T-helper 9 cell (primary cell): ENCODE data around the gene MYO3A.
"Not testable (repeated sequence)": the region's sequence is repeated elsewhere in the genome, so short reads cannot be mapped to it uniquely, and the experiment has no call there.

Source experiments
- DNase-seq: peaks from one replicate; pipeline ENCODE4 v3.0.0-alpha.2; 2020

MYO3A gene

GRCh38 chr10:25988583-25988982, 54.6 kb downstream of the MYO3A start:
- no peak for DNase-seq

- no peak for DNase-seq
Measured at GRCh38 chr10:25989951-25990350, 55.9 kb downstream of the MYO3A start.

- no peak for DNase-seq
Measured at GRCh38 chr10:25999295-25999981, 65.4 kb downstream of the MYO3A start.

- no peak for DNase-seq
Measured at GRCh38 chr10:26000971-26001370, 66.9 kb downstream of the MYO3A start.

DNA sequence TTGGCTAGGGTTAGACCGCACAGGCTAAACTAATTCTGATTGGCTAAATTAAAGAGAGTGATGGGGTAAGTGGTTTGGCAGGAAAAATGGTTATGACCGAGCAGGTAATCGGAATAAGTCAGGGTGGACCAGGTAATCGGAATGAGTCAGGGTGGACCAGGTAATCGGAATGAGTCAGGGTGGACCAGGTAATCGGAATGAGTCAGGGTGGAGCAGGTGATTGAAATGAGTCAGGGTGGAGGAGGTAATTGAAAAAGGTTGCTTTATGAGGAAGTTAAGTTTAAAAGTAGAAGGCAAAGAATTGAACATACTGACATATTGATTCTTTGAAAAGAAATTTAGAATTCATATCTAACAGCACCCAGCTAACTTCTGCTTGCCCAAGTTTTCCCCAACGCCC, 68.4 kb downstream of the MYO3A start:
- DNase-seq = not testable (repeated sequence)

GRCh38 chr10:26015092-26015491, 81.1 kb downstream of the MYO3A start:
- no peak for DNase-seq

DNA sequence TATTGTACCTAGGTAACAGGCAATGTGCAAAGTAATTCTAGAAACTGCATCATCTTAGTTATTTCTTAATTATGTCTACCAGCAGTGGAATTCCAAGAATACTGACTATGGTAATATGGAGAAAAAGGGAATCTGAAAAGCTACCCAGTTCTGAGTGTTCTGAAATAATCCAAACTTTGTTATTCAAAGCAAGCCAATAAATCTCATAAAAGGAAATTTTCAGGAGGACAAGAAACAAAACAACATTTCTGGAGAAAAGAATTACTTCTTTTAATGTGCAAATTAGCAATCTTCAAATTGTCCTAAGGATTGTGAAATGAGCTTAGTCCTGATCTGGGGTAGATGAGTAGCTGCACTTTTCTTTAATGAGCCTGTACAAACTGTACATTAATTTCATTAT, 88.8 kb downstream of the MYO3A start:
- no peak for DNase-seq

GRCh38 chr10:26024303-26024702, 90.3 kb downstream of the MYO3A start:
- no peak for DNase-seq

DNA sequence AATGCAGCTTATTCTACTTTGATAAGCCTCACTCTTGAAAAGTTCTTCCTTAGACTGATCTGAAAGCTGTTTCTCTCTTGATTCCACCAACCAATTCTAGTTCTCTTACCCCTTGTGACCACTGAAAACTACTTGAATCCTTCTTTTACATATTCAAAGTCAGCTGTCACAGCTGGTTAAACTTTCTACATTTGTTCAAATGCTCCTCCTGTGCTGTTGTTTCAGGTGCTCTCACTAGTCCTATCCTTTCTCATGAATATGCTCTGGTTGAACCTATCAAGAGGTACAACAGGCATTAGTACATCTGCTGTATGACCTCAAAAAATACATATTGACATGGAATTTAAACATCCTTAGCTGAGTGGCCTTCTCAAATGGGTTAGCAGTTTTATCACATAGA, 91.5 kb downstream of the MYO3A start:
- DNase-seq = no peak

DNA sequence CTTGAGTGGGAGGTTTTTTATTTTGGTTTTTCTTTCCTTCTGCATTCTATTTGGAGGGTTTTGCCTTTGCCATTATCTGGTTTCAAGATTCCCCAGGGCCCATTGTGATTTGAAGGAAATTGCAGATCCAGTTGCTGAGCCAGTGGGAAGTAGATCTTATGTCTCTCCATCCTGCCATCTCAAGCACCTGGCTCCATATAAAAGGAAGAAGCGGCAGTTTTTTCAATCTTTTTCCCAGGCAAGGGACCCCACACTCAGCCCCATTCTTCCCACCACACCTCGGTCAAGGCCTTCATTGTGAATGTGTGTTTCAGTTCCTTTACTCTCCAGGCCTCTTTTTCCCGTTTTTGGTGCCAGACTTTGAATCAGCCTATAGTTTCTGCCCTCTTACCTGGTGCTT, 95.8 kb downstream of the MYO3A start:
- no peak for DNase-seq

DNA sequence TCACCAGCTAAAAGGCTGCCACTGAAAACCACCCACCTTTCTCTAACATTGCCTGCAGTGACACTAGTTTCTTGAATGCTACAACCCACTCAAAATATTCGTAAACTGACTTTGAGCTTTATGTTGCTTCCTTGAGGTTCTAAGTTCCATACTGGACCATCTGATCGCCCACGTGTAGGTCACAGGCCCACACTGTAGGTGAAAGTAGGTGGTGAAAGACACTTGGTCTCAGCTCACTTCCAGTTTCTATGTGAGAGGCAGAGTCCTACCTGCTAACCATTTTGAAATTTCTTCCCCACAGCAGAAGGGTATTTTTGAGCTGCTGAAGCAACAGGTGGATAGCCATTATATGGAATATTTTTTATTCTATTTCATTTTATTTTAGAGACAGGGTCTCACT, 97.3 kb downstream of the MYO3A start:
- no peak for DNase-seq

DNA sequence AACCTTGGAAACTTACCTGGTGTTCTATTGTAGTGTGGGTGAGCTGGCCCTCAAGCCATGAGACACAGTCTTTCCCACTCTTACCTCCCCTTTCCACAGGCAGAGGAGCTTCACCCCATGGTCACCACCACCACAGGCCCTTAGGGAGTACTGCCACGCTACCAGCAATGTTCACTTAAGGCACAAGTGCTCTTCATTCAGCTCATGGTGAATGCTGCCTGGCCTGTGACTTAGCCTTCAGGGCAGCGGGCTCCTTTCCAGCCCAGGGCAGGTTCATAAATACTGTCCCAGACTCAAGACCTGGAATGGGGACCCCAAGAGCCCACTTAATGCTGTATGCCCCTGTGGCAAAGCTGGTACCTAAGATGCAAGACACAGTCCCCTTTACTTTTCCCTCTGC, 109.4 kb downstream of the MYO3A start:
- DNase-seq = no peak

GRCh38 chr10:26044141-26044749, 110.2 kb downstream of the MYO3A start:
- no peak for DNase-seq

- no peak for DNase-seq
Measured at GRCh38 chr10:26046073-26046700, 112.2 kb downstream of the MYO3A start.

GRCh38 chr10:26048756-26049155, 114.7 kb downstream of the MYO3A start:
- no peak for DNase-seq

GRCh38 chr10:26052326-26052725, 118.3 kb downstream of the MYO3A start:
- DNase-seq = no peak

- DNase-seq = no peak
Measured at GRCh38 chr10:26057466-26057865, 123.4 kb downstream of the MYO3A start.

GRCh38 chr10:26064106-26064505, 130.1 kb downstream of the MYO3A start:
- no peak for DNase-seq

- no peak for DNase-seq
Measured at GRCh38 chr10:26067680-26068079, 133.7 kb downstream of the MYO3A start.

- DNase-seq = not testable (repeated sequence)
Measured at GRCh38 chr10:26080971-26081370, 146.9 kb downstream of the MYO3A start.

DNA sequence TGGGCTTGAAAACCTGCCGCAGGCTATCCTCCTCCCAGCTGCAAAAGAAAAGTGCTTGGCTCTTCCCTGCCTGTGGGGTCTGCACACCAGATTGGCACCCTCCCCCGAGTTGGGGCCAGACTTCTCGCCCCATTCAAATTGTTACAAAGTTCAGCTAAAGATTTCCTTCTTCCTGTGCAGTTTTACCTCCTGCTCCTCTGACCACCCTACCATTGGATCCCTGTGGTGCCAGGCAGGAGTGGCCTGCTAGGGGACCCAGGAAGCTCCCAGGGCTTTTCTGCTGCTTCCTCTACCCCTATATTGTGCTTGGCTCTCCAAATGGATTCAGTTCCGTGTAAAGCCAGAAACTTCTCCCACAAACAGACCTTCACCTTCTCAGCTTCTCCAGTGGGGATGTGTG, 147.4 kb downstream of the MYO3A start:
- DNase-seq = no peak

DNA sequence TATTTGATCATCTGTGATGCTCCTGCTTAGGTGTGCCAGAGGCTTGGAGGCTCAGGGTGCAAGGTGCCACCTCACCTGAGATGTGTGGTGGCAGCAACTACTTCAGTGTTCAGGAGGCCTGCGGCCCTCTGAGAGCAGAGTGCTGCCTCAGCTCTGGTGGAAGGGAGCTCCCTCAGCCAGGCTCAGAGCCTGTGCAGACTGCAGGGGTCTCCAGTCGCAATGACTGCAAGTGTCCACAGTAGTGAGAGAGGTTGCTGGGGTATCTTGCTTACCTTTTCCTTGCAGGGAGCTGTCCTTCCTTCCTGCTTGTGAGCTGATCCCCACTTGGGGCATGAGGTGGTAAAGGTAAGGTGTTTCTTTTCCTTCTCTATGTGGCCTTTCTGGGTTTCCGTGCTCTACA, 151.5 kb downstream of the MYO3A start:
- DNase-seq = no peak

DNA sequence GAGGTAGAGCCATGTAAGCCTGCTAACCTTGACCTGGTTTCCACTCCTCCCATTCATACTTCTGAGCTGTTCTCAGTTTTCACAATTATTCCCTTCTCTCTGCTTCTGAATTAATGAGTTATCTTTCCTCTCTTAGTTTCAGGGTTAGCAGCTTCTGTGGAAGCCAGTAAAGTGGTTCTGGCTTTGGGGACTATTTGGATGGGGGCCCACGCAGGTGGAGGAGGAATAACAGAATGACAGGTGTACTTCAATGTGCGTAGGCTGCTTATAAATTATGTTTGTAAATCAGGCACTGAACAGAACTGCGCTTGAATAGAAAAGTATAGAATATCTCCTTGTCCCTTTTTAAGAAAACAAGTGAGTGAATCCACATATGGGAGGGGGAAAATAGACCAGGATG, 153.6 kb downstream of the MYO3A start:
- DNase-seq = no peak

DNA sequence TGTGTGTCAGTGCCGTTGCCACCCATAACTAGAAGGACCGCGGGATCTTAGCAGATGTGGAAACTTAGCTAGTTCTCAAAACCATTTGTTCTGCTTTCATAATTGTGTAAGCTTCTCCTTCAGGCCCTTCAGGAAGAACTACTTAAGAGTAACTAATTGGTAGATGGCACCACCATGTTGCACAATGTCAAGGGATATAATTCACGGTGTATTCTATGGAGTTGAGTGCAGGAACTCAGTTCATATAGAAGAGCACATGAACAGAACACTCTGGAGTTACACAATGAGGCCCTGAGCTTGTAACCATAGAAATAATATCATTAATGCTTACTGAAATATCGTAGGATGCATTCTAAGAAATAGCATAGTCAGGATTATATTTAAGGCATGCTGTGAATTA, 156.0 kb downstream of the MYO3A start:
- no peak for DNase-seq
